Heart right ventricle (tissue), 16 donors: ENCODE measurements around the gene GIPC2. TPM values are rescaled to one million over a fixed set of nuclear protein-coding genes. Genes with fewer than 3 reads are reported as not detected.

Experiments used
- ATAC-seq, 8 donors: fragments of 200-7000 bp; cut with Tn5 transposase; one replicate each; pipeline ENCODE4 v1.9.1; 2020; ENCODE audit warnings: mild to moderate bottlenecking in 8 of 8, moderate library complexity in 8 of 8, moderate number of reproducible peaks in 1 of 8
- DNase-seq, 2 donors: peaks; one replicate each; pipeline ENCODE4 v3.0.0-alpha.2; 2020
- H3K27ac ChIP-seq, 10 donors: fragments of 200-600 bp; sonication (generic) in 2 of 10; one replicate each; pipeline versions ENCODE4 v1.5.0 to v1.8.0; 2020 to 2022; ENCODE audit warnings: mild to moderate bottlenecking in 3 of 10
- H3K27me3 ChIP-seq, 7 donors: fragments of 200-600 bp; one replicate each; pipeline ENCODE4 v1.8.0; 2021 to 2022; ENCODE audit warnings: mild to moderate bottlenecking in 2 of 7
- H3K36me3 ChIP-seq, 9 donors: fragments of 200-600 bp; sonication (generic) in 1 of 9; one replicate each; pipeline versions ENCODE4 v1.5.0 to v1.8.0; 2020 to 2022; ENCODE audit warnings: mild to moderate bottlenecking in 2 of 9
- H3K4me1 ChIP-seq, 9 donors: fragments of 200-600 bp; sonication (generic) in 1 of 9; one replicate each; pipeline versions ENCODE4 v1.5.0 to v1.8.0; 2020 to 2022; ENCODE audit warnings: mild to moderate bottlenecking in 4 of 9
- H3K4me3 ChIP-seq, 10 donors: fragments of 200-600 bp; sonication (generic) in 2 of 10; one replicate each; pipeline versions ENCODE4 v1.5.0 to v1.8.0; 2020 to 2022; ENCODE audit warnings: mild to moderate bottlenecking in 7 of 10, moderate library complexity in 2 of 10
- H3K9me3 ChIP-seq, 11 donors: fragments of 200-600 bp in 10 of 11; sonication (generic) in 2 of 11; one replicate each; pipeline versions ENCODE4 v1.5.0 to v1.8.0; 2013 to 2022; ENCODE audit warnings: mild to moderate bottlenecking in 2 of 11, control low read depth in 1 of 11, moderate library complexity in 1 of 11
- CTCF ChIP-seq, 9 donors: fragments of 200-600 bp; sonication (generic) in 2 of 9; IDR thresholded peaks; one replicate each; pipeline versions ENCODE4 v1.5.0 to v1.8.0; 2021 to 2022; ENCODE audit warnings: antibody characterized with exemption in 9 of 9, mild to moderate bottlenecking in 5 of 9, moderate library complexity in 1 of 9
- WGBS, 2 donors: extraction: QIAGEN DNeasy Blood & Tissue Kit; methylation state at CpG; one replicate each; pipeline ENCODE4 v1.1.7; 2013; ENCODE audit warnings: inconsistent platforms in 1 of 2; 5-methylcytosine and 5-hydroxymethylcytosine counted together
- intact Hi-C, 10 donors: fragments of 100-400 bp; cut with DNase I; formaldehyde crosslinking; loops; one replicate each; pipeline versions ENCODE4 v1.11.1 to v1.14.2; 2022
- polyA plus RNA-seq, 2 donors: library from polyadenylated mRNA; stranded (reverse); fragments of 200-250 nt; gene quantifications; one replicate each; pipeline ENCODE4 v1.2.3, GENCODE V29; 2013
- total RNA-seq, 10 donors: library from RNA; stranded (reverse); fragmentation: NEBNext Ultra II Directional in 3 of 10; extraction: Animal tissue kit (Norgen Biotek cat#: 25700) in 3 of 10; gene quantifications; one replicate each; pipeline versions ENCODE4 v1.2.1 to v1.2.4, GENCODE V29; 2021 to 2023
- donor health status: Arrhythmogenic right ventricular cardiomyopathy.
- donor health status: ischemic (EF 13 %, LVEDD 7.1; RV severe dilation, severe dysfunction).
- donor health status: healthy with polysubstance abuse.
- donor health status: DM: no; HTN: yes; CAD: no.
- donor health status: DM: no; HTN: no; CAD: no.
- donor health status: ischemic (EF 25% LVEDD 6.9; RV normal size, moderate dysfunction).
- donor health status: ischemic (EF 25% LVEDD 5.7; RV mildly dilated, moderate dysfunction).
- donor health status: healthy.
- donor health status: DM: yes; HTN: yes; CAD: no.
- donor health status: Ischemic cardiomyopathy.
- donor health status: ischemic (EF 35%, LVEDD 5.7; RV mildly dilated, moderate dysfunction).
- donor health status: nonischemic (EF 11% LVEDD 7.7; RV severe dilation, severe dysfunction).
- donor health status: DM: yes; HTN: yes; CAD: no.
- donor health status: PGD.
- donor health status: ischemic (EF 29% LVEDD 5.4; RV normal size, mild dysfunction).
- donor health status: nonischemic (EF 23%, LVEDD 6.1; RV moderate dilation, normal function).

GIPC2 gene
- total and polyA plus RNA-seq, 12 donors, result 1.3 to 7.4 (median 3.2) TPM

- DNase-seq (no peak), ATAC-seq (no peak)
- intact Hi-C loops, result no loop called here
- H3K4me3 ChIP-seq, result no peak overlapping the region
- no peak overlapping the region for H3K27ac ChIP-seq
- no peak for TF ChIP-seq CTCF (IDR thresholded peaks at IDR 0.05)
- H3K4me1 ChIP-seq, result peaks cover 0 to 26% (median 14%) of the 10 kb centered on the region in 9 donors
- WGBS, 2 donors, result 97% methylated on average over 1 of the region's 1 CpG
- H3K9me3 ChIP-seq, result no peaks in the 10 kb centered on the region
- H3K27me3 ChIP-seq, result no peaks in the 10 kb centered on the region
- H3K36me3 ChIP-seq, result peaks cover 0 to 10% (median 0%) of the 10 kb centered on the region in 9 donors
Observed at GRCh38 chr1:78093560-78093959, 47.8 kb downstream of the GIPC2 start.

- H3K4me3 ChIP-seq, result no peak overlapping the region
- intact Hi-C loops, result no loop called here
- H3K36me3 ChIP-seq, result peaks cover 0 to 10% (median 0%) of the 10 kb centered on the region in 9 donors
- H3K9me3 ChIP-seq, result no peaks in the 10 kb centered on the region
- no peaks in the 10 kb centered on the region for H3K27me3 ChIP-seq
- TF ChIP-seq CTCF (IDR thresholded peaks at IDR 0.05), result no peak
- 86 to 92% methylated on average over 1 of the region's 1 CpG for WGBS, 2 donors
- no peak for ATAC-seq
- H3K4me1 ChIP-seq, result peaks cover 0 to 26% (median 14%) of the 10 kb centered on the region in 9 donors
- DNase-seq, result no peak
- H3K27ac ChIP-seq, result no peak overlapping the region
Observed at GRCh38 chr1:78094639-78095038, 48.9 kb downstream of the GIPC2 start.

GRCh38 chr1:78095593-78095992 is 49.8 kb downstream of the GIPC2 start:
- WGBS, 2 donors, result 75 to 76% methylated on average over 2 of the region's 2 CpGs
- Histone ChIP-seq H3K4me1 (peaks cover 0 to 33% (median 14%) of the 10 kb centered on the region in 9 donors), H3K27ac (no peak overlapping the region), H3K9me3 (no peaks in the 10 kb centered on the region), H3K36me3 (peaks cover 0 to 10% (median 0%) of the 10 kb centered on the region in 9 donors), H3K27me3 (no peaks in the 10 kb centered on the region), H3K4me3 (no peak overlapping the region)
- ATAC-seq (no peak), DNase-seq (no peak)
- TF ChIP-seq CTCF (IDR thresholded peaks at IDR 0.05), result no peak
- intact Hi-C loops, result no loop called here

- H3K36me3 ChIP-seq, result peaks cover 0 to 10% (median 0%) of the 10 kb centered on the region in 9 donors
- ATAC-seq, result no peak
- no peaks in the 10 kb centered on the region for H3K27me3 ChIP-seq
- peaks cover 0 to 36% (median 14%) of the 10 kb centered on the region in 9 donors for H3K4me1 ChIP-seq
- no peak for DNase-seq
- intact Hi-C loops, result no loop called here
- H3K27ac ChIP-seq, result peak overlapping the region in 1 of 10 donors; percentile 56
- no peak overlapping the region for H3K4me3 ChIP-seq
- TF ChIP-seq CTCF (IDR thresholded peaks at IDR 0.05), result no peak
- H3K9me3 ChIP-seq, result no peaks in the 10 kb centered on the region
Observed at GRCh38 chr1:78096017-78096416, 50.3 kb downstream of the GIPC2 start.
